GM12891 (cell line): ENCODE data around the gene CILP2.

Experiments used
- DNase-seq: peaks from one replicate; pipeline ENCODE4 v3.0.0; 2011; ENCODE audit warnings: low spot score; ENCODE audit not compliant: insufficient read length
- FAIRE-seq: peaks from 2 replicates; lab custom pipeline; 2011; peaks lifted over from hg19 to GRCh38; lab: Jason Lieb, UNC
- PAX5 ChIP-seq: IDR thresholded peaks from 2 replicates; pipeline ENCODE4 v1.6.1; 2011; ENCODE audit warnings: low read length, moderate library complexity, mild to moderate bottlenecking; ENCODE audit not compliant: insufficient read depth, severe bottlenecking
- POLR2A ChIP-seq: IDR thresholded peaks from 2 replicates; pipeline ENCODE4 v1.6.1; 2011; ENCODE audit warnings: low read depth, low read length, control low read depth
- POLR2AphosphoS5 ChIP-seq: IDR thresholded peaks from 2 replicates; pipeline ENCODE4 v1.6.1; 2011; ENCODE audit warnings: low read depth, low read length, control low read depth
- POU2F2 ChIP-seq: IDR thresholded peaks from 2 replicates; pipeline ENCODE4 v1.6.1; 2011; ENCODE audit warnings: low read depth, mild to moderate bottlenecking, control low read depth, low read length, moderate library complexity
- SPI1 ChIP-seq: IDR thresholded peaks from 2 replicates; pipeline ENCODE4 v1.6.1; 2011; ENCODE audit warnings: low read depth, low read length, control low read depth
- TAF1 ChIP-seq: IDR thresholded peaks from 2 replicates; pipeline ENCODE4 v1.6.1; 2011; ENCODE audit warnings: low read depth, low read length, control low read depth

The CILP2 gene

DNA sequence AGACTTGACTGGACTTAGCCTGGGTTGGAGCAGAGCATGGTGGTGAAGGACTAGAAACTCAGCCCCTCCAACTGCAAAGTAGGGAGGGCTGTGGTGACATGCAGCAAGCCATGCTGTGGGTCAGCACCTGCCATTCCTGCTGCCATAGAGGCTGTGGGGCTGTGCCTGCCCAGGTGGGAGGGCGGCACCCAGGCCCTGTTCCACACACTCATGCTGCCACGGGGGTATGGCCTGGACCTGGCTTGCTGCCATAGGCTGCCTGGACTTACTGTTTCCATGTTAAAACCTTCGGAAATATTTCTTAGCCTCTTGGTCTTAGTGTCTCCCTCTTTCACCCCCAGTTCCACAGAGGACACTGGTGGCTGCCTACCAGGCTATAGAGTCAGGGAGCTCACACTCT, 29.3 kb downstream of the CILP2 start:
- no peak for FAIRE-seq
- DNase-seq = no peak
- TF ChIP-seq TAF1 (no peak), SPI1 (no peak)

DNA sequence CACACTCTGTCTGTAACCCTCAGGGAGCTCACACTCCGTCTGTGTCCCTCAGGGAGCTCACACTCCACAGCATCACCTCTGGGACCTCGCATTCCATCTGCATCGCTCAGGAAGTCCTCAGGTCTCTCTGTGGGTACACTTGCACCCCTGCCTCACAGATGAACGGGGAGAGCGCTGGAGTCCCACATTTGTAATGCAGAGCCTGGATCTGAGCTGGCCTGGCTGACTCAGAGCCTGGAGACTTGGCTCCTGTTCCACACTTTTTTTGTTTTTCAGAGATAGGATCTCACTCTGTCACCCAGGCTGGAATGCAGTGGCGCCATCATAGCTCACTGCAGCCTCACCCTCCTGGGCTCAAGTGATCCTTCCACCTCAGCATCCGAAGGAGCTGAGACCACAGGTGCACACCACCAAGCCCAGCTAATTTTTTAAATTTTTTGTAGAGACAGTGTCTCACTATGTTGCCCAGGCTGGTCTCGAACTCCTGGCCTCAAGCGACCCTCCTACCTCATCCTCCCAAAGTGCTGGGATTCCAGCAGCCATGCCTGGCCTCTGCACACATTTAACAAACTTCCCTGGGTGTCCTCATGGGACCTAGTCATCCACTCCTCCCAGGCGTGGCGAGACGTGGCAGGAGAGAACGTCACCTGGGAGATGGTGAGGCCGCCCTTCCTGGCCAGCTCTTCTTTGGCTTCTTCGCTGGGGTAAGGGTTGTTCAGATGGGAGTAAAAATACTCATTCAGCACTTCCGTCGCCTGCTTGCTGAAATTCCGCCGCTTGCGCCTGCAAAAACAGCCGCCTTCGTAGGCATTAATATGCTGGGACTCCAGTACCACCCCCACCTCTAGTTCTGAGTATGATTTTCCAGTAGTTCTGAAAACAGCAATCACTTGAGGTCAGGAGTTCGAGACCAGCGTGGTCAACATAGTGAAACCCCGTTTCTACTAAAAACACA, 31.0 kb downstream of the CILP2 start:
- TF ChIP-seq POLR2A (no peak), SPI1 (no peak), POLR2AphosphoS5 (no peak), TAF1 (no peak), POU2F2 (no peak), PAX5 (no peak)
- no peak for FAIRE-seq
- no peak for DNase-seq

DNA sequence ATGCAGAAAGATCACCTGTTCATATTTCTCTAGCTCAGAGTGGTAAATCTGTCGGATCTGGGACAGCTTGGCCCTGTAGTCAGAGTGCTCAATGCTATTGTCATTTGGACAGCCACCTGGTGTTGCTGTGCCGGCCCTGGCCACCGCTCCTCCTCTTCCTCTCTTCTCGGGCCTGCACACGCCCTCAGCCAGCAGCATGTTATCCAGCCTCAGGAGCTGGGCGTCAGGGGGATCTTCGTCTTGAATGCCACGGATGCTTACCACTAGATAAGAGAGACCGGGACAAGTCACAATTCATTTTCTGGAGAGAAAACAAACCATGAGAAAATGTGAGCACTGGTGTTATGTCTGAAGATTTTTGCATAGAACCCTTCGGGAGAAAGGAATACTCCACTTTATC, 32.5 kb downstream of the CILP2 start:
- TF ChIP-seq TAF1 (no peak), POLR2A (no peak), POLR2AphosphoS5 (no peak), PAX5 (no peak), SPI1 (no peak), POU2F2 (no peak)
- FAIRE-seq = no peak

DNA sequence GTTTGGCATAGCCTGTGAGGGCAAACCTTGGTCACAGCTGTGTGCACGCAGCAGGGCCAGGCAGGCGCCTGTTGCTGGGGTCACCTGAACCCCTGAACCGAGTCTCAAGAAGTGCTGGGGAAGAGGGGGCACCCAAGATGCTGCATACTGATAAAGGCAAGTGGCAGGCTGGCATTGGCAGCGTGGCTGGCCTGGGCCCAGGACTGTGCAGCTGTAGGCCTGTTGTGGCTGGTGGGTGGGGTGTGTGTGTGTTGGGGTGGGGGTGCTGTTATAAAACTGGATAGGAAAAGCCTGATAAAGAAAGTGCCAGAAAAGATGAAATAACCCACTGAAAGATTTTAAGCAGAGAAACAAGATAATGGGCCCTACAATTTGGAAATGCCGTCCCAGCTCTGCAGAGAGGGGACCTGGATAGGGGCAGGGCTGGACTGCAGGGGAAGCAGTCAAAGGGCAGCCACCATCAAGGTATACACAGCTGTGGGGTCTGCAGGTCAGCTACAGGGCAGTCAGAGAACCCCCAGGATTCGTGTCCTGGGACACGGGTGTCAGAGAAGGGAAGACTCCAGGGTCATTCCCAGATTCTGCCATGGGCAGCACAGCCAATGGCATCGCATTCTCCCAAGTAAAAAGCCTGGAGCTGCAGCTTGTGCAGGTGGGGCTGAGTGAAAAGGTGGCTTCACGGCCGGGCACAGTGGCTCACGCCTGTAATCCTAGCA, 33.2 kb downstream of the CILP2 start:
- no peak for FAIRE-seq
- TF ChIP-seq POLR2AphosphoS5 (no peak), PAX5 (no peak), SPI1 (no peak), POU2F2 (no peak), POLR2A (no peak), TAF1 (no peak)
- DNase-seq = no peak

More for the DNA sequence above, 32.5 kb downstream of the CILP2 start:
- no peak for DNase-seq

DNA sequence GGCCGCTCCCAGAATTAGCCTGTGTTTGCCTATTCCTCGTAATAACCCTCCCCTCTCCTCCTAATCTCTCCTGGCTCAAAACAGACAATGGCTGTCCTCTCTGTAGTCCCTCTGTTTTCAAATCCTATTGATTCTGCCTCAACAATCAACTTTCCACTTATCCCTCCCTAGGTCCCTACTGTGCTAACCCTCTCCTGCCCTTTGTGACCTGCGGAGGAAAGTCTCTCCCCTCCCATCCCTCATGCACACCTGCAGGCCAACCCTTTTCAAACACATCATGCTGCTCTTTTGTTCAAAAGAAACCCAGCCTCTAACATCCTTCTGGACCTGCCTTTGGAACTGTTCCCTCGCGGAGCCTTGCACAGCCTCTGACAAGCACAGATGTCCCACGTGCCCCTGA, 37.3 kb downstream of the CILP2 start:
- FAIRE-seq (no peak), DNase-seq (no peak)
- TF ChIP-seq POLR2A (no peak), PAX5 (no peak), TAF1 (no peak), POLR2AphosphoS5 (no peak), SPI1 (no peak), POU2F2 (no peak)

DNA sequence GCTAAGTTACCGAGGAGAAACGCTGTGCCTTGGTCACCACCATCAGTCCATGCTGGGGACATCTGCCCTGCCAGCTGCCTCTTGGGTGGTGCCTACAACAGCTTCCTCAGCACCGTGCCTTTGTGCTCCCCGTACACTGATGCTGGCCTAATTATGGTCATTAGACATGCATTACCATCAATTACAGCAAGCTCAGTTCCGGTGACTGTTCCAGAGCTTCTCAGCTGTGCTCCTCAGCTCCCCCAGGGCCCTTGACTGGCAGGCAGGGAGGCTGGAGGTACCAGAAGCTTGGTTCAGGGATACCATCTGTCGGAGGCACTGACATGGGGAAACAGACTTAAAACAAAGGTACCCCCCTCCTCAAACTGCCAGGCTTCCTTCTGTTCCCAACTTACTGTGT, 40.2 kb downstream of the CILP2 start:
- TF ChIP-seq POU2F2 (no peak), POLR2A (no peak), PAX5 (no peak), POLR2AphosphoS5 (no peak), TAF1 (no peak), SPI1 (no peak)
- no peak for DNase-seq
- FAIRE-seq = no peak

DNA sequence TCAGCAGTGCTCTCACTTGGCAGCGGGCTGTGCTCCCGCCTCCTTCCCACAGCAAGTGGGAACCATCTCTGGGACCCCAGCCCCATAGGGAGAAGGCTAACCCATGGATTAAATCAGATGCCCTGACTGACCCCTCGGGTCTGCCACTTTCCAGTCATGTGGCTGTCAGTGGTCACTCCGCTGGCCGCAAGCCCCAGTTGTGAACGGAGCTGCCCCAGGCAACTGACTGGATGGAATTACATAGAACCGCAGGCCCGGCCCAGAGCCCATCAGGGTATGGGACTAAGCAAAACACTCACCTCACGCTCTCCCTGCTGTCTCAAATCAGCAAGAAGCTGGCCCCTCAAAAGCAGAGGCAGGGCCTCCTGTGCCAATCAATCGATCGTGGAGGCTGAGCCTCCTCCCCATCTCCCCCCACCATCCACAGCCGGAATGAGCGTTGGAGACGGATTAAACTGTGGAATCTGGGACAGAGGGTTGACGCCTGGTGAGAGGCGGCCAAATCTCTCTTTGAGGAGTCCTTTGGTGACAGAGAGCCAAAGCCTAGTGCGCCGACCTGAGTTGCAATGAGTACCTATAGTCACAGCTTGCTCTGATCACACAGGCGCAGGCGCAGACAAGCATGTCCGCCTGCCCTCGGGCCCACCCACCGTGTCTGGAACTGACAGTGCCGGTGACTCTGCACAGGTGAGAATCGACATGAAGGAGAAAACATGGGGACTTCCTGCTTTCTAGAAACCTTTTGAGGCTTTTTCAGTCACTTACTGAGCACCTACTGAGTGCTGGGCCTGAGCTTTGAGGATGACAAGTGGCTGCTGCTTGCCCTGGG, 41.7 kb downstream of the CILP2 start:
- no peak for DNase-seq
- FAIRE-seq = no peak
- no peak for TF ChIP-seq TAF1
- no peak for TF ChIP-seq POU2F2
- TF ChIP-seq POLR2AphosphoS5 = no peak
- TF ChIP-seq POLR2A = no peak
- no peak for TF ChIP-seq PAX5
- TF ChIP-seq SPI1 = no peak

DNA sequence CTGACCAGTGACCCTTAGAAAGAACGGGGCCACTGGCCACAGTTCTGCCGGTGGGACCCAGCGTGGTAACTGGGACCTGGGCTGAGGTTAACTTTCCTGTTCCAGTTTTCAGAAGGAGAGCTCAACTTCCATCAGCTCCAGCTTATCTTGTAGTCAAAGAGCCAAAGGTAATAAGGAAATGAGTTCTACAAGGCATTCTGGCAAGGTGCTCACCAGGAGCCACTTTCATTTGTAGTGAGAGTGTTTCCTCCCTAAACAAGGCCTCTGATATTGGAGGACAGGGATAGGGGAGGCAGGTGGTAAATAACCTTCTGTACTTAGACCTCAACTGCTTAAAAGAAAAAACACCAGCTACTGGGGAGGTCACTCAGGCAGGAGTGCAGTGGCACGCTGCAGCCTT, 42.4 kb downstream of the CILP2 start:
- TF ChIP-seq POLR2AphosphoS5 (no peak), PAX5 (no peak), POU2F2 (no peak), SPI1 (no peak), TAF1 (no peak), POLR2A (no peak)
- no peak for DNase-seq
- no peak for FAIRE-seq

DNA sequence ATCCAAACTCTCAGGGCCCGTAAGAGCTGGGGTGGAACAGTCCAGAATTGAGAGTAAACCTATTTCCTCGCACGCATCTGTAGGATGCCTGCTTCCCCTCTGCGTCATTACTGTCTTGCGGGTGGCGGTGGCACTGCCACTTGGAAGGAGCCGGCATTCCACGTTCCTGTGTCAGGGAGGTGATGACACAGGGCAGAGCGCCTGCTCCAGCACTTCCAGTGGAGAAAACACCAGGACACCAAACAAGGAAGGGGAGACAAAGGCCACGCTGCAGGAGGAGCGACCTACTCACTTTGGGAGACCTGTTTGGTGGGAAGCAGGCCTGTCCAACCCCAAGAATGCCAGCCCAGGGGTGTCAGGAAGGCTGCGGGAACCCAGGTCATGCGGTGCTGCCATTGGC, 43.3 kb downstream of the CILP2 start:
- FAIRE-seq = no peak
- DNase-seq = no peak
- no peak for TF ChIP-seq POLR2AphosphoS5
- TF ChIP-seq SPI1 = no peak
- no peak for TF ChIP-seq TAF1
- TF ChIP-seq POLR2A = no peak
- TF ChIP-seq PAX5 = no peak
- no peak for TF ChIP-seq POU2F2

DNA sequence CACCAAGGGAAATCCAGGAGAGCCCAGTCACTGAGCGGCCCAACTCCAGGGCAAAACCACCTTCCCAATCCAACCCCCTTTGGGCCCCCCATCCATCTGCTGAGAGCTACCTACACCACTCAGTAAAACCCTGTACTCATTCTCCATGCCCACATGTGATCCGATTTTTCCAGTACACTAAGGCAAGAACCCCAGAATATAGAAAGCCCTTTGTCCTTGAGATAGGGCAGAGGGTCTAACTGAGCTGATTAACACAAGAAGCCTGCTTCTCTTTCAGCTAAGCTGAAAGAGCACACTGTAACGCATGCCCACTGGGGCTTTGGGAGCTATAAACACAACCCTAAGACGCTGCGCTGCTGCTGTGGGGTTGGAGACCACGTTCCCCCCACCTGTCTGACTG, 44.4 kb downstream of the CILP2 start:
- DNase-seq (no peak), FAIRE-seq (no peak)
- no peak for TF ChIP-seq SPI1
- no peak for TF ChIP-seq POU2F2
- TF ChIP-seq POLR2AphosphoS5 = no peak
- no peak for TF ChIP-seq TAF1
- TF ChIP-seq PAX5 = no peak
- TF ChIP-seq POLR2A = no peak
